CD14-positive monocyte (primary cell): ENCODE measurements around the gene CRADD. TPM values are rescaled to one million over a fixed set of nuclear protein-coding genes. Genes with fewer than 3 reads are reported as not detected.

Source experiments
- DNase-seq, 3 donors: peaks; one replicate each; pipeline ENCODE4 v3.0.0-alpha.2; 2011 to 2022
- H2AFZ ChIP-seq: 2 replicates; pipeline ENCODE4 v1.6.0; 2012; ENCODE audit warnings: mild to moderate bottlenecking, low read depth, low read length, inconsistent platforms; ENCODE audit not compliant: insufficient read depth, poor library complexity, severe bottlenecking
- H3K27ac ChIP-seq, 2 donors: 1 replicate in 1 of 2; 2 replicates in 1 of 2; pipeline ENCODE4 v1.5.1; 2012 to 2013; ENCODE audit warnings: low read length in 2 of 2, control low read depth in 1 of 2, inconsistent platforms in 1 of 2, low read depth in 1 of 2, mild to moderate bottlenecking in 1 of 2
- H3K27me3 ChIP-seq, 2 donors: one replicate each; pipeline versions ENCODE4 v1.6.0 to v1.6.1; 2011 to 2013; ENCODE audit warnings: low read length in 2 of 2; ENCODE audit not compliant: control insufficient read depth in 2 of 2, insufficient read depth in 2 of 2
- H3K36me3 ChIP-seq, 2 donors: replicated peaks in 1 of 2; 1 replicate in 1 of 2; 2 replicates in 1 of 2; pipeline versions ENCODE4 v1.5.1 to v1.6.1; 2012 to 2013; ENCODE audit warnings: low read length in 2 of 2, control low read depth in 1 of 2, inconsistent platforms in 1 of 2, mild to moderate bottlenecking in 1 of 2; ENCODE audit not compliant: insufficient read depth in 2 of 2, control insufficient read depth in 1 of 2
- H3K4me1 ChIP-seq, 2 donors: 1 replicate in 1 of 2; 2 replicates in 1 of 2; pipeline versions ENCODE4 v1.5.1 to v1.6.1; 2012 to 2013; ENCODE audit warnings: low read length in 2 of 2, control low read depth in 1 of 2, inconsistent platforms in 1 of 2, mild to moderate bottlenecking in 1 of 2, moderate library complexity in 1 of 2; ENCODE audit not compliant: insufficient read depth in 2 of 2, control insufficient read depth in 1 of 2
- H3K4me2 ChIP-seq: replicated peaks from 2 replicates; pipeline ENCODE3; 2012; ENCODE audit warnings: low read length, moderate library complexity, mild to moderate bottlenecking; ENCODE audit not compliant: poor library complexity, severe bottlenecking; ENCODE audit errors: extremely low read depth
- H3K4me3 ChIP-seq, 3 experiments: fragments of 200-600 bp in 1 of 3; sonication (generic) in 1 of 3; replicated peaks in 1 of 3; 1 replicate in 2 of 3; 2 replicates in 1 of 3; pipeline ENCODE4 v1.5.1; 2011 to 2013; ENCODE audit warnings: low read length in 3 of 3, mild to moderate bottlenecking in 3 of 3, control low read depth in 2 of 3, low read depth in 2 of 3, inconsistent platforms in 1 of 3, moderate library complexity in 1 of 3
- H3K79me2 ChIP-seq: 2 replicates; pipeline ENCODE4 v1.6.0; 2012; ENCODE audit warnings: mild to moderate bottlenecking, control low read depth, inconsistent platforms, low read length, moderate library complexity; ENCODE audit not compliant: insufficient read depth
- H3K9ac ChIP-seq: 2 replicates; pipeline ENCODE4 v1.6.0; 2017; ENCODE audit warnings: low read length, mild to moderate bottlenecking; ENCODE audit not compliant: insufficient read depth, poor library complexity, severe bottlenecking
- H3K9me3 ChIP-seq, 2 donors: replicated peaks in 1 of 2; 1 replicate in 1 of 2; 2 replicates in 1 of 2; pipeline versions ENCODE4 v1.5.1 to v1.6.1; 2012 to 2013; ENCODE audit warnings: low read length in 2 of 2, control low read depth in 1 of 2; ENCODE audit not compliant: control insufficient read depth in 1 of 2, insufficient read depth in 1 of 2
- H4K20me1 ChIP-seq: 2 replicates; pipeline ENCODE4 v1.6.0; 2012; ENCODE audit warnings: mild to moderate bottlenecking, low read length, control low read depth, moderate library complexity; ENCODE audit not compliant: insufficient read depth
- H3K27ac Mint-ChIP-seq, 7 donors: one replicate each; pipeline ENCODE4 v1.8.0; 2020; ENCODE audit warnings: mild to moderate bottlenecking in 7 of 7, mixed read lengths in 7 of 7, moderate library complexity in 6 of 7, inconsistent platforms in 2 of 7
- H3K27me3 Mint-ChIP-seq, 3 donors: one replicate each; pipeline ENCODE4 v1.8.0; 2021 to 2022; ENCODE audit warnings: low read depth in 3 of 3, mild to moderate bottlenecking in 3 of 3, mixed read lengths in 3 of 3, moderate library complexity in 3 of 3, inconsistent platforms in 1 of 3
- H3K36me3 Mint-ChIP-seq, 2 donors: one replicate each; pipeline ENCODE4 v1.8.0; 2020; ENCODE audit warnings: mixed read lengths in 2 of 2, inconsistent platforms in 1 of 2, mild to moderate bottlenecking in 1 of 2
- H3K4me1 Mint-ChIP-seq: one replicate; pipeline ENCODE4 v1.8.0; 2020; ENCODE audit warnings: mild to moderate bottlenecking, mixed read lengths
- H3K4me3 Mint-ChIP-seq, 2 donors: one replicate each; pipeline ENCODE4 v1.8.0; 2020; ENCODE audit warnings: mild to moderate bottlenecking in 2 of 2, mixed read lengths in 2 of 2, moderate library complexity in 1 of 2
- H3K9me3 Mint-ChIP-seq, 7 donors: one replicate each; pipeline ENCODE4 v1.8.0; 2020 to 2022; ENCODE audit warnings: mixed read lengths in 7 of 7, mild to moderate bottlenecking in 6 of 7, moderate library complexity in 6 of 7, inconsistent platforms in 2 of 7
- CTCF ChIP-seq: fragments of 200-600 bp; IDR thresholded peaks from one replicate; pipeline ENCODE4 v1.8.0; 2022; ENCODE audit warnings: antibody characterized with exemption, mild to moderate bottlenecking
- WGBS: methylation state at CpG from one replicate; pipeline ENCODE4 v1.1.5; 2013; ENCODE audit warnings: missing lambda C conversion rate; ENCODE audit not compliant: insufficient coverage; 5-methylcytosine and 5-hydroxymethylcytosine counted together
- intact Hi-C, 2 donors: fragments of 100-400 bp; cut with micrococcal nuclease; formaldehyde crosslinking; loops; one replicate each; pipeline versions ENCODE4 v1.15.0 to v1.15.1; 2023
- polyA plus RNA-seq, 3 donors: library from polyadenylated mRNA; depleted of rRNA in 1 of 3; unstranded in 2 of 3; stranded (reverse) in 1 of 3; fragments of 300-500 nt in 2 of 3; fragments of >200 nt in 1 of 3; fragmentation: Illumina TruSeq in 2 of 3; gene quantifications; 1 replicate in 2 of 3; 2 replicates in 1 of 3; pipeline ENCODE4 v1.2.3, GENCODE V29; 2012 to 2021

CRADD gene
- polyA plus RNA-seq, 3 donors = 5.6 to 12.2 (median 11.2) TPM

DNA sequence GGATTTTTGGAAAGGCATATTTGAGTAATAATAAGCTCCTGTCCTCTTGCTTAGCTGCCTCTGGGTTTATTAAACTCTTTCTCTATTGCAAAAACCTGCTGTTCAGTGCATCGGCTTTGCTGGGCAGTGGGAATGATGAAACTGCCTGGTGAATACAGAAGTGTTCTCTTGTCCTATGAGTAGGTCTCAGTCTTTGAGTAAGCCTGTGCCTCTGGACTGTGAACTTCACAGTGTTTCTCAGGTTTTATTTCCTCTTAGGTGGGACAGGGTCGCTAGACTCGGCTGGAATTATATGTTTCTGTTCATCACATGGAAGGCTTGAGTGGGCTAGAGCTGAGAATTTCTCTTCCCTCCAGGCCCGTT lies 46.4 kb downstream of the CRADD start:
- no peak overlapping the region for H3K27ac ChIP-seq
- H3K4me2 ChIP-seq = no peak overlapping the region
- 100% methylated on average over 1 of the region's 4 CpGs for WGBS

GRCh38 chr12:93725531-93725930 lies 48.4 kb downstream of the CRADD start:
- no peak for TF ChIP-seq CTCF
- Histone ChIP-seq H3K9me3 (no peaks in the 10 kb centered on the region), H3K4me2 (no peak overlapping the region), H3K27ac (no peak overlapping the region), H3K4me3 (no peak overlapping the region), H3K27me3 (no peaks in the 10 kb centered on the region), H4K20me1 (no peaks in the 10 kb centered on the region), H3K4me1 (no peaks in the 10 kb centered on the region), H3K79me2 (no peaks in the 10 kb centered on the region), H2AFZ (no peak overlapping the region), H3K9ac (no peak overlapping the region), H3K36me3 (no peaks in the 10 kb centered on the region)
- no peaks in the 10 kb centered on the region for H3K36me3 Mint-ChIP-seq
- peaks cover 9% of the 10 kb centered on the region for H3K4me1 Mint-ChIP-seq
- no peak overlapping the region for H3K4me3 Mint-ChIP-seq
- intact Hi-C loops = no loop called here
- H3K9me3 Mint-ChIP-seq = peaks cover 0 to 7% (median 2%) of the 10 kb centered on the region in 7 donors
- DNase-seq = no peak
- H3K27ac Mint-ChIP-seq = no peak overlapping the region
- H3K27me3 Mint-ChIP-seq = no peaks in the 10 kb centered on the region

More for the DNA sequence above, 46.4 kb downstream of the CRADD start:
- Mint-ChIP-seq H3K27ac (no peak overlapping the region), H3K36me3 (peaks cover 0 to 2% of the 10 kb centered on the region in 2 donors), H3K4me3 (no peak overlapping the region), H3K4me1 (peaks cover 9% of the 10 kb centered on the region), H3K27me3 (peaks cover 0 to 1% (median 0%) of the 10 kb centered on the region in 3 donors), H3K9me3 (peaks cover 2 to 10% (median 6%) of the 10 kb centered on the region in 7 donors)
- no peaks in the 10 kb centered on the region for H4K20me1 ChIP-seq
- intact Hi-C loops = no loop called here
- no peaks in the 10 kb centered on the region for H3K4me1 ChIP-seq
- DNase-seq = no peak
- H3K79me2 ChIP-seq = no peaks in the 10 kb centered on the region
- no peaks in the 10 kb centered on the region for H3K9me3 ChIP-seq
- no peak overlapping the region for H2AFZ ChIP-seq
- no peaks in the 10 kb centered on the region for H3K27me3 ChIP-seq
- no peaks in the 10 kb centered on the region for H3K36me3 ChIP-seq
- no peak for TF ChIP-seq CTCF
- no peak overlapping the region for H3K4me3 ChIP-seq
- H3K9ac ChIP-seq = no peak overlapping the region
